ENCODE data around the gene UBE2H. TPM values are rescaled to one million over a fixed set of nuclear protein-coding genes. Genes with fewer than 3 reads are reported as not detected.
A peak's percentile ranks its signal among the peaks of the same experiment; 100 is the strongest.

Gene UBE2H
- total and polyA plus RNA-seq, 2 donors (not counting 1 experiment from before 2014, with no cell fraction given), result 23.3 to 54.1 TPM

DNA sequence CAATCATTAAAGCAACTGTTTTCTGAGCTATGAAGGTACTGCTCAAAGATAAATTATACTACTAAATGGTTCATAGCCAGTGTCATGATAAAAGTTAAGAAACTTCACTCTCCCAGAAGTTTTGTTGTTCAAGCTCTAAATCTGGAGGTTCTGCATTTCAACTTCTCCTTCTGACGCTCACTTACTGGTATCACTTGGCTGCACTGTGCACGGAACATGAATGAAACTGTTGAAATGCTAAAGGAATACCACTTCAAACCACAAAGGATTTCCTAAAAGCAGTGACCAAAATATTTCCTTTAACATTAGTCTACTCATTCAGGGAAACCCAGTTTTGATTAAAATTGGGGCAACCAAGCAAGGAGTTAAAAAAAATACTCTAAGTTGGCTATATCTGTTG is 93.6 kb downstream of the UBE2H start:
- ChIA-PET POLR2A (no interaction called here), CTCF (interaction anchor here (0.7 to 1.5 kb wide), 3 partner anchors 29 to 492 kb away, joined by 3 to 4 read pairs (median 3); no protein-coding TSS in a partner anchor)
- Histone ChIP-seq H3K79me2 (ENCODE audit: control insufficient read depth, insufficient read depth, low read length) (peaks cover 71% of the 10 kb centered on the region), H3K9me3 (ENCODE audit: control extremely low read depth in 1 of 3, control insufficient read depth in 2 of 3, insufficient read depth in 1 of 3, low read length in 2 of 3) (no peaks in the 10 kb centered on the region), H3K4me3 (ENCODE audit: control extremely low read depth in 1 of 5, extremely low read depth in 1 of 5, insufficient read depth in 1 of 5, low read depth in 2 of 5, low read length in 4 of 5) (no peak overlapping the region), H4K20me1 (ENCODE audit: control insufficient read depth, insufficient read depth, low read length, poor library complexity, severe bottlenecking) (peaks cover 62% of the 10 kb centered on the region), H3K27ac (ENCODE audit: low read length in 2 of 2) (no peak overlapping the region), H3K27me3 (replicated peaks in 1 of 4; ENCODE audit: control extremely low read depth in 1 of 4, control insufficient read depth in 3 of 4, insufficient read depth in 4 of 4, low read length in 3 of 4) (no peaks in the 10 kb centered on the region), H3K4me2 (replicated peaks; ENCODE audit: low read depth, low read length, poor library complexity, severe bottlenecking) (peak overlapping the region; percentile 43), H3K9ac (ENCODE audit: low read length) (no peak overlapping the region), H3K4me1 (ENCODE audit: control insufficient read depth in 2 of 2, insufficient read depth in 2 of 2, low read length in 2 of 2) (peaks cover 34 to 46% of the 10 kb centered on the region in 2 donors), H3K36me3 (replicated peaks in 1 of 2; ENCODE audit: control extremely low read depth in 1 of 2, control insufficient read depth in 1 of 2, extremely low read depth in 1 of 2, insufficient read depth in 2 of 2, low read length in 1 of 2) (peaks cover 3 to 18% of the 10 kb centered on the region in 2 experiments), H2AFZ (ENCODE audit: insufficient read depth, low read depth, low read length, poor library complexity, severe bottlenecking) (no peak overlapping the region)
- ATAC-seq (ENCODE audit: low read depth), result peak; percentile 49
- DNase-seq, result peak; percentile 46
- TF ChIP-seq EZH2 (IDR thresholded peaks at IDR 0.05; ENCODE audit: borderline replicate concordance, insufficient read depth, low read depth, low read length, poor library complexity, severe bottlenecking), result no peak
- TF ChIP-seq, protein P1, sequence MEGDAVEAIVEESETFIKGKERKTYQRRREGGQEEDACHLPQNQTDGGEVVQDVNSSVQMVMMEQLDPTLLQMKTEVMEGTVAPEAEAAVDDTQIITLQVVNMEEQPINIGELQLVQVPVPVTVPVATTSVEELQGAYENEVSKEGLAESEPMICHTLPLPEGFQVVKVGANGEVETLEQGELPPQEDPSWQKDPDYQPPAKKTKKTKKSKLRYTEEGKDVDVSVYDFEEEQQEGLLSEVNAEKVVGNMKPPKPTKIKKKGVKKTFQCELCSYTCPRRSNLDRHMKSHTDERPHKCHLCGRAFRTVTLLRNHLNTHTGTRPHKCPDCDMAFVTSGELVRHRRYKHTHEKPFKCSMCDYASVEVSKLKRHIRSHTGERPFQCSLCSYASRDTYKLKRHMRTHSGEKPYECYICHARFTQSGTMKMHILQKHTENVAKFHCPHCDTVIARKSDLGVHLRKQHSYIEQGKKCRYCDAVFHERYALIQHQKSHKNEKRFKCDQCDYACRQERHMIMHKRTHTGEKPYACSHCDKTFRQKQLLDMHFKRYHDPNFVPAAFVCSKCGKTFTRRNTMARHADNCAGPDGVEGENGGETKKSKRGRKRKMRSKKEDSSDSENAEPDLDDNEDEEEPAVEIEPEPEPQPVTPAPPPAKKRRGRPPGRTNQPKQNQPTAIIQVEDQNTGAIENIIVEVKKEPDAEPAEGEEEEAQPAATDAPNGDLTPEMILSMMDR (IDR thresholded peaks at IDR 0.05), result no peak
- Mint-ChIP-seq H3K9me3 (ENCODE audit: insufficient read depth) (no peaks in the 10 kb centered on the region), H3K27ac (no peak overlapping the region), H3K27me3 (no peaks in the 10 kb centered on the region), H3K4me3 (no peak overlapping the region), H3K4me1 (peaks cover 62% of the 10 kb centered on the region)
- WGBS (ENCODE audit: insufficient coverage), result no CpG with 5 or more reads among the region's 2 CpGs
- intact Hi-C loops (cut with micrococcal nuclease), result no loop called here

GRCh38 chr7:129858490-129858889 is 94.3 kb downstream of the UBE2H start:
- Histone ChIP-seq H3K4me1 (ENCODE audit: control insufficient read depth in 2 of 2, insufficient read depth in 2 of 2, low read length in 2 of 2) (peaks cover 27 to 39% of the 10 kb centered on the region in 2 donors), H3K4me3 (ENCODE audit: control extremely low read depth in 1 of 5, extremely low read depth in 1 of 5, insufficient read depth in 1 of 5, low read depth in 2 of 5, low read length in 4 of 5) (no peak overlapping the region), H3K79me2 (ENCODE audit: control insufficient read depth, insufficient read depth, low read length) (peaks cover 71% of the 10 kb centered on the region), H3K36me3 (replicated peaks in 1 of 2; ENCODE audit: control extremely low read depth in 1 of 2, control insufficient read depth in 1 of 2, extremely low read depth in 1 of 2, insufficient read depth in 2 of 2, low read length in 1 of 2) (peaks cover 3 to 18% of the 10 kb centered on the region in 2 experiments), H4K20me1 (ENCODE audit: control insufficient read depth, insufficient read depth, low read length, poor library complexity, severe bottlenecking) (peaks cover 63% of the 10 kb centered on the region), H2AFZ (ENCODE audit: insufficient read depth, low read depth, low read length, poor library complexity, severe bottlenecking) (no peak overlapping the region), H3K4me2 (replicated peaks; ENCODE audit: low read depth, low read length, poor library complexity, severe bottlenecking) (no peak overlapping the region), H3K9me3 (ENCODE audit: control extremely low read depth in 1 of 3, control insufficient read depth in 2 of 3, insufficient read depth in 1 of 3, low read length in 2 of 3) (no peaks in the 10 kb centered on the region), H3K27me3 (replicated peaks in 1 of 4; ENCODE audit: control extremely low read depth in 1 of 4, control insufficient read depth in 3 of 4, insufficient read depth in 4 of 4, low read length in 3 of 4) (no peaks in the 10 kb centered on the region), H3K9ac (ENCODE audit: low read length) (no peak overlapping the region), H3K27ac (ENCODE audit: low read length in 2 of 2) (no peak overlapping the region)
- ATAC-seq (ENCODE audit: low read depth), result no peak
- WGBS (ENCODE audit: insufficient coverage), result no CpG with 5 or more reads among the region's 2 CpGs
- no peaks in the 10 kb centered on the region for H3K9me3 Mint-ChIP-seq (ENCODE audit: insufficient read depth)
- H3K4me3 Mint-ChIP-seq, result no peak overlapping the region
- intact Hi-C loops (cut with micrococcal nuclease), result no loop called here
- TF ChIP-seq EZH2 (IDR thresholded peaks at IDR 0.05; ENCODE audit: borderline replicate concordance, insufficient read depth, low read depth, low read length, poor library complexity, severe bottlenecking), result no peak
- TF ChIP-seq, protein P1 (IDR thresholded peaks at IDR 0.05), result no peak
- no peaks in the 10 kb centered on the region for H3K27me3 Mint-ChIP-seq
- no peak for DNase-seq
- ChIA-PET POLR2A (no interaction called here), CTCF (interaction anchor here (0.8 to 1.5 kb wide), 2 partner anchors 28 to 152 kb away, joined by 3 to 4 read pairs; no protein-coding TSS in a partner anchor)
- peak overlapping the region; percentile 16 for H3K27ac Mint-ChIP-seq
- H3K4me1 Mint-ChIP-seq, result peaks cover 56% of the 10 kb centered on the region
